Measurements from ENCODE around the gene MFSD6.
A peak's percentile ranks its signal among the peaks of the same experiment; 100 is the strongest.
"Not testable (repeated sequence)": the region's sequence is repeated elsewhere in the genome, so short reads cannot be mapped to it uniquely, and the experiment has no call there.

MFSD6 gene
- total RNA-seq, result 76.5 to 83.0 reads per million in 2 donors

DNA sequence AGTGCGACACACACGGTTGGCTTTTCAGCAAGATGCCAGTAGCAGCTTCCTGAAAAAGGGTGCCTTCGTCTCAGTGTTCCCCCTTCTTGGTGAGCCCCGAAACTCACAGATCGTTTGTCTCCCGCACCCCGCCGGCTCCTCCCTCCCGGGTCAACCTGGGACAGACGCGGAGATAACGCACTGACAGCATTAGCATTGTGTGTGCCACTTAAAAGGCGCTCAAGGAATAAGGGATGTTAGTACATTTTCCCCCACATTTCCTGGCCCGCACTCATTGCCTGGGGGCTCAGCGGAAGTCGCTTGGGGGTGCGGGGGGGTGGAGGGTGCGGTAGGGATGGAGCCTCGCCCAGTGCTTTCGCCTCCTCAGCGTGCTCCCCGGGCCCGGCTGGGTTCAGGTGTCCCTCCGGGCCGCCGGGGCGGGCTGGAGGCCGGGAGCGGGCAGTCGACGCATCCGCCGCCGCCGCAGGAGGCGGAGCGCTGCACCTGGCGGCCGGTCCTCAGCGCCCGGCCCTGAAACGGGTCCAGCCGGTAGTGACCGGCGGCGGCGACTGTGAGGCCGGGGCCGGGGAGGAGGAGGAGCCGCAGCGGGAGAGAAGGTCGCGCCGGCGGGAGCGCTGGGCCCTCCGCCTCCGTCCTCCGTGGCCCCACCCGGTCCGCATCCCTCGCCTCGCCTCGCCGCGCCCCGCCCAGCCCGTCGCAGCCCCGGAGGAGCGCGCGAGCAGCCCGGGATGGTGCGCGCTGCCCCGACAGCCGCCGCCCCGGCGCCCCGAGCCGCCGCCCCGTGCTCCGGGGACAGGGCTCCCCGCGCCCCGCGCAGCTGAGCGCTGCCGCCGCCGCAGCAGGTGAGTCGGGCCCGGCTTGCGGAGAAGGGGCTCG, at the start of gene MFSD6:
TSS of gene MFSD6 (plus strand) at position 694 of the 876 bp plus-strand sequence. CDS start 27,675 bp downstream, outside the sequence.
- DNase-seq, result peak; percentile 46

DNA sequence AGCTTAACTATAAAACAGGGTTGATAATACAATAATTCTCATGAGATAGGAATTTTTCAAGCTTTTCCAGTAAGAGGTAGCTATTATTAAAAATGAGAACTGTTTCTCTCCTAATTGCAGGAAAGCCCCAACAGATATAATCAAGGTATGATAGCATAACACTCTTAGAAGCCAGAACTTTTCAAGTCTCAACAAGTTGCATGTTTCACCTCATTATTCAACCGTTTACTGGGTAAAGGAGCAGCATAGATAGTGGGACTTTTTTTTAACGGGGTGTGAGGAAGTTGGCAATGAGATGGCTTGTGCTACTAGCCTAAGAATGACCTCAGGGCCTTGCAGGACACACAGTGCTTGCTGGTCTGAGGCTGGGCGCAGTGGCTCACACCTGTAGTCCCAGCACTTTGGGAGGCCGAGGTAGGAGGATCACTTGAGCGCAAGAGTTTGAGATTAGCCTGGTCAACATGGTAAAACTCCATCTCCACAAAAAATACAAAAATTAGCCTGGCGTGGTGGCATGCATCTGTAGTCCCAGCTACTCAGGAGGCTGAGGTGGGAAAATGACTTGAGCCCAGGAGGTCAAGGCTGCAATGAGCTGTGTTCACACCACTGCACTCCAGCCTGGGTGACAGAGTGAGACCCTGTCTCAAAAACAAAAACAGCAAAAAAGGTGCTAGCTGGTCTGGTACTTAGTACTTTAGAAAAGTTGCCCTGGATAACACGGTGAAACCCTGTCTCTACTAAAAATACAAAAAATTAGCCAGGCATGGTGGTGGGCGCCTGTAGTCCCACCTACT, 49.3 kb upstream of the MFSD6 start:
- DNase-seq, result not testable (repeated sequence)

DNA sequence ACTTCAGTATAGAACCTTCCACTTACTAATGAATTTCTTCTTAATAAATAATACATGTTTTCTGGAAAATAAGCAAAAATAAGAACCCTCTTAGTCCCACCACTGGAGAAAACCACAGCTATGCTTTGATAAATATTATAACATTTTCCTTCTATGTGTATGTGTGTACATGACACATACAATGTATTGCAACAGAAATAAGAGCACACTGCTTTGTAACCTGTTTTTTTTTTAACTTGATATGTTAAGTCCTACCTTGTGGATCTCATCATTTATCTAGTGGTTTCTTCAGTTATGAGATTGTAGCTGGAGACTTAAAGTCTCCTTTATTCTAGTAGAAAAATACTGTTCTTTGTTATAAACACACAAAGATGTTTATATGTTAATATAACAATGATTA, 47.6 kb upstream of the MFSD6 start:
- DNase-seq, result no peak

DNA sequence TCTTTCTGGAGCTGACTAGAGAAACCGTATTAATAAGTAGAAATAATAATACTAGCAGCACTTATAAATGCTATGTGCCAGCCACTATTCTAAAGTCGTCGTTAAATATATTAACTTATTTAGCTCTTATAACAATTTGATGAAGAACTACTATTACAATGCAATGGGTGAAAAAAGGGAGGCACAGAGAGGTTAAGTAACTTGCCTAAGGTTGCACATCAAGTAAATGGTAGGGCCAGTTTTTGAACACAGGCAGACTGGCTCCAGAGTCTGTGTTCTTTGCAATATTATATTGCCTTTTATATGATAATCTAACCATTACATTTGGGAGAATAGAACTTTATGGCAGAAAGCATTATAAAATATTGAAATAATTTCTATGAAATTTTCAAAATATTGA, 47.2 kb upstream of the MFSD6 start:
- no peak for DNase-seq

DNA sequence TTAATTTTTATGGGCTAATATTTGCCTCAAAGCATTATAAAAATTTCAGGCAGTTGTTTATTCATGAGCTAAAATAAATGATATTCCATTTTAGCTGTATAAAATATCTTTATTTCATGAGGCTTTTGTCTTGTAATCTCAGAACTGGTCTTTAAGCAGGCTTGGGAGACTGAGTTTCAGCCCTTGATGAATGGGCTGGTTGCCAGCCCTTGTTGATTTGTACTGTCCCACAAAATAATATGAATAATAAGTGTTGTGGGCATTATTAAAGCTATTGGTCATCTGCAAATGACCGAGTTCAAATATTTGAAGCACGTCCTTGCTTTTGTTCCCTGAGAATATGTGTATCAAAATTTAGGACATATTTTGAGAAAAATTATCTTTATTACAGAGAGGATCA, 46.6 kb upstream of the MFSD6 start:
- no peak for DNase-seq

DNA sequence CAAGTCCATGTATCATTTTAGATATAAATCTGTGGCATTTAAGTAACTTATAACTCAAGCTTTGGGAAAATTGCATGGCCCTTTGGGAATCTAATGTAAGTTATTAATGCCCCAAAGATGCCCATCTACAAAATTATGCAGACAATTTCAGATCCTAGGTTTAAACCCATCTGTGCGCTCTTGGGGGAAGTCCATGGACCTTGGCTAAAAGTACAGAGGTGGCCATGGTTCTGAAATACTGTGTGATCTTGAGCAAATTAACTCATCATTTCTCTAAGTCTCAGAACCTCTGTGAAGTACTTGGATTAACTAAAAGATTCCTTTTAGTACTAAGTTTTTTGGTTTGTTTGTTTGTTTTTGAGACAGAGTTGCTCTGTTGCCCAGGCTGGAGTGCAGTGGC, 45.3 kb upstream of the MFSD6 start:
- no peak for DNase-seq

DNA sequence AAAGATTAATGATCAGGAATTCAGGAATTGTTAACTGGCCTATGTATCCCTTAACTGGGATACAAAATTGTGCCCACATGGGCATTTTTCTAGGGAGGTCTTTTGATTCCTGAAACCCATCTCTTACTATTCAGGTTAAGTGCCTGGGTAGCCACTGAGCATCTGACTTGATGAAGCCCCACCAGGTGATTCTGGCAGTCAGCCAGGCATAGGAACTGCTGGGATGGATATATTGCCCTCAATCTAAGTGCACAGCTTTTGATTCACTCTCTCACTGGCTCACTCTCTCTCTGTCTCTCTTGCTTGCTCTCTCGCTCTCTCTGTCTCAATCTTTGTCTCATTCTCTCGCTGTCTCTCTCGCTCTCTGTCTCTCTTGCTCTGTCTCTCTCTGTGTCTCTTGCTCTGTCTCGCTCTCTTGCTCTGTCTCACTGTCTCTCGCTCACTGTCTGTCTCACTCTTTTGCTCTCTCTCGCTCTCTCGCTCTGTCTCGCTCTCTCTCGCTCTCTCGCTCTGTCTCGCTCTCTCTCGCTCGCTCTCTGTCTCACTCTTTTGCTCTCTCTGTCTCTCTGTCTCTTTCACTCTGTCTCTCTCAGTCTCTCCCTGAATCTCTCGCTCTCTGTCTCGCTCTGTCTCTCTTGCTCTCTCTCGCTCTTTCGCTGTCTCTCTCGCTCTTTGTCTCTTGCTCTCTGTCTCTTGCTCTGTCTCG, 42.5 kb upstream of the MFSD6 start:
- DNase-seq, result no peak

DNA sequence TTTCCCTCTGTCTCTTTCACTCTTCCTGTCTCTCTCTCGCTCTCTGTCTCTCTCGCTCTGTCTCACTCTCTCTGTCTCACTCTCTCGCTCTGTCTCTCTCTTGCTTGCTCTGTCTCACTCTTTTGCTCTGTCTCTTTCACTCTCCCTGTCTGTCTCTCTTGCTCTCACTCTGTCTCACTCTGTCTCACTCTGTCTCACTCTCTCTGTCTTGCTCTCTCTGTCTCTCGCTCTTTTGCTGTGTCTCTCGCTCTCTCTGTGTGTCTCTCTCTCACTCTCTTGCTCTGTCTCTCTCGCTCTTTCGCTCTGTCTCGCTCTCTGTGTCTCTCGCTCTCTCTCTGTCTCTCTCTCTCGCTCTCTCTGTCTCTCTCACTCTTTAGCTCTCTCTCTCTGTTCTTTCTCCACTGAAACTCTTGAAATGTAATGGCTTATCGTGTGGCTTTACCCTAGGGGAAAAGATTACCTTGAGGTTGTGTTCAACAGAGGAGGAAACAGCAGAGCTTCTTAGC, 41.9 kb upstream of the MFSD6 start:
- no peak for DNase-seq

DNA sequence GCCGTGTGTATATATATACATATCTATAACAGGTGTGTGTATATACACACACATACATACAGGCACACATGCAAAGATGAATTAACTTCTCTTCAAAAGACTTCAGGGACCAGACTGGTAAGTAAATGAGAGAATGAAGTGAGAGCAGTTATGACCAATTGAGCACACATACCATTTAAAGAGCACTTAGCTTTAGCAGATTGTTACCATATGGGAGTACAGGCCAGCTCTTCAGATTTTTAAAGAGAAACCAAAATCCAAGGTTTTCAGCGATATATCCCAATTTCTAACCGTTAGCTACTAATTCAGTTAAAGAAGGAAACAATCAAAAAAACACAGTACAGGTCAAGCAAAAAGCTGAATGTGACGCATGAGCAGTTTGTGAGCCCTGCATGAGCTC, 41.1 kb upstream of the MFSD6 start:
- DNase-seq, result no peak

DNA sequence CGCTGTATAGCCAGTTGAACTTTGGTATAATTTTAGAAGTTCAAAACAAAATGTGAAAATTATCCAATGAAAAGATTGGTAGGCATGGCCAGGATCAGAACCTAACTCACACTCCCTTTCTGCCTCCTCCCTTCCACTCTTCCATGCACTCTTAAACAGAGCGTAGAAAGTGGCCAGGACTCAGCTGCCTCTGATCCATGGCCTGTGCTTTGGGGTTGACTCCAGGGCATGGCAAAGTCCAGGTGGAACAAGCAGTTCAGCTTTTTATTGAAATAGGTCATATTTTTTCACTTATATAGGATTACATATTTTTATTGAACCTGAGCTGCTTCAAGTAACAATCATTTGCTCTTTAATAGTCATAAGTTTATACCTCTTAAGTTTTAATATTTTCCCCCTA, 38.5 kb upstream of the MFSD6 start:
- no peak for DNase-seq

DNA sequence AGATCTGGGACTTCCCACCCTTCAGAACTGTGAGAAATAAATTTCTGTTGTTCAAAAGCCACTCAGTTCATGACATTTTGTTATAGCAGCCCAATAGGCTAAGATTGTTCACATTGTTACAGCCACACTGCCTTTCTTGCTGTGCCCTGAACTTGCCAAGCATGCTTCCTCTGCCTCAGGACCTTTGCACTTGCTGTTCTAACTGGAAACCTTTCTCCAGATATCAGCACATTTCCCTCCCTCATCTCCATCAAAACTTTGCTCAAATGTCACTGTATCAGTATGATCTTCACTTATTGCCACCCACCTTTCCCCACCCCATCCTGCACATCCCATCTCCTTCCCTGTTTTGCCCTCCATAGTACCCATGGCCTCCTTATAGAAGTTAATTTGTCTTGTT, 32.1 kb upstream of the MFSD6 start:
- DNase-seq, result no peak

DNA sequence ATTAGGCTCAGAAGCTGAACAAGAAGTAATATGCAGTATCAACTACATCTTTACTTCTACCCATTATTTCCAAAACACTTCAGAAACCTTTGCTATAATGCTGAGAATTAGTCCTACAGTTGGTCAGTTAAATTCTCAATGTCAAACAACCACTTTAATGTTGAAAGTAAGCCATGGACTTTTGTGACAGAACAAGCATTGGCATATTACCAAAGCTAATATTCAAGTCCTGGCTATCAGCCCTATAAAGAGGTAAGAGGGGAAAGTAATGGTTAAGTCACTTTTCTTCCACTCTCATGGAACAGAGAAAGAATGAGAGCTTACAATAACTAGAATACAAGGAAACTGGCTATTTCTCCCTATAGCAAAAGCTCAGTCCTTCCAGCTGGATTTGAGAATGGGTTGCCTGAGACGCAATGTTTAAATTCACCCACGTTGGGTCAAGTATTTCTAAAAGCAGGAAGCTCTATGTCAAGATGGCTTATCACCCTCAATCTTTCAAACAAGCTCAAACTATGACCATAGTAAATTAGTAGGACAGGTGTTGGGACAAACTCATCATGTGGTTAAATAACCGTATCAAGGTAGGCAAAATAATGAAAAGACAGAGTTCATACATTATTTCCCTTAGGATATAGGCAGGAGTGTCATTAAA, 31.4 kb upstream of the MFSD6 start:
- no peak for DNase-seq

DNA sequence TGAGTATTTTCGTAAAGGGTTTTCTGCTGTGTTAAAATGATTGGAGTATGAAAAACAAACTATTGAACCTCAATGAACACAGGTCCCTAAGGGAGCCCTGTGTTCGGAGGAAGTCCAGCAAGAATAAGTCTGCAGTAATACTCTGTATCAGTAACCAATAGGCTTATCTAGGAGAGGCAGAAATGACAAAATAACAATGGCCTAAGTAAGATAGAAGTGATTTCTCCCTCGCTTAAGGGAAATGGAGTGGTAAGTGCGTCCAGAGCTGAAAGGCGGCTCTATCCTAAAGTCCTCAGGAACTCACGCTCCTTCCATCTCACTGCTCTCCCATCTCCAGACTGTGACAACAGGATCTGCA, 29.3 kb upstream of the MFSD6 start:
- DNase-seq, result no peak

DNA sequence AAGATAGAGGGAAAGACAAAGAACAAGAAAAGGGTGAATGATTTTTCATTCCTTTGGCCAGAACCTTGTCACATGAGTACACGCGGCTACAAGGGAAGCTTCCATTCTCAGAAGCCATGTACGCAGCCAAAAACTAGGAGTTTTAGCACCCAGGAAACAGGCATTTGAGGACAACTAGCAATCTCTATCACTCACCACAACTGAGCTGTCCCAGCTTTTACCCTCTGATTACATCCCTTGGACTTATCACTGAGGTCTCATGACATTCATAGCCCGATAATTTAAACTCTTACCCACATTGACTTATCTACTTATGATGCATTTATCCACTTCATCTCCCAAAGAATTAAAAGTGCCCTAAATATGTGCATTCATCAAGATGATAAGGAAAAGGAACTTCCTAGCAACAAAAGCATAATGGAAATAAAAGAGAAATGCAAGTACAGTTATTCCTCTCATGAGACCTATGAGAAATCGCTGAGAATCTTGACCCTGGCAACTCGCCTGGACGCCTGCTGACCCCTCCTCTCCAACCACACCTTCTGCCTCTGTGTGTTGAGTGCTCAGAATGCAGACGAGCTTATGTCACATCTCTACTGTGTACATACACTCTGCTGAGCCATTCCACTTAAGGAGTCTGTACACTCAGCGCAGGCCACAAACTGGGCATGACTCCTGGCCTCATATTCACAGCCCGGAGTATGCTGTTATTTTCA, 28.7 kb upstream of the MFSD6 start:
- no peak for DNase-seq

DNA sequence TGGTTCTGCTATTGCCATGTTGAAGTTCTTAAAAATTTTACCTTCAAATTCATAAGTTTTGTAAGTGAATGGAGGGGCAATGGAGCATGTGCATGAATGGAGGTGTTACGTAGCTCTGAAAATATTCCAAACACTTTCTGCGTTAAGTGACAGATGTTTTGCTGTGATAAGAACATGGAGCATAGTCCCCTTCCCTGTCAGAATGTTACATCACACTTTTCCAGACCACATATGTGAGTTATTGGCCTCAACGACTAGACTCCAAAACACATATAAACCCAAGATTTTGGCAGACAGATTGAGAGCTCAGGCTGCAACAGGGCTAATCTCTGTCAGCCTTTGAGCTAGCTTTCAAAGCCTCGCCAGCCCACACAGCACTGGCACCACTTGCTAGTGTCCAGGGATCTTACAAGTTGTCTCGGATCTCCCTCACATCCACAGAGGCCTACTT, 27.2 kb upstream of the MFSD6 start:
- DNase-seq, result no peak

DNA sequence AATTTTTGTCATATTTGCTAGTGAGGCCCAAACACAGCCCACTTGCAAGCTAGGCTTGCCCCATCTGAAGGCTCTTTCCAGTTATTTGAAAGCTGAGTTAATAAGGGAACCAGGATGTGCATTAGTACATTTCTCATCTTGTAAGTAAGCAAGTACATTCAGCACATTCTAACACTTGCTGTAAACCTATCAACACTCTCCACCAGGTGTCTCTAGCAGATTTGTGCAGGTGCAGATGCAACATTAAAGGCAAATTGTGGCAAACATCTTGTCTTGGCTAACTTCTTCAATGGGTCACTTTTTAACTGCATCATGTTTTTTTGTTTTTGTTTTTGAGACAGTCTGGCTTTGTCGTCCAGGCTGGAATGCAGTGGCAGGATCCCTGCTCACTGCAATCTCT, 25.3 kb upstream of the MFSD6 start:
- no peak for DNase-seq

DNA sequence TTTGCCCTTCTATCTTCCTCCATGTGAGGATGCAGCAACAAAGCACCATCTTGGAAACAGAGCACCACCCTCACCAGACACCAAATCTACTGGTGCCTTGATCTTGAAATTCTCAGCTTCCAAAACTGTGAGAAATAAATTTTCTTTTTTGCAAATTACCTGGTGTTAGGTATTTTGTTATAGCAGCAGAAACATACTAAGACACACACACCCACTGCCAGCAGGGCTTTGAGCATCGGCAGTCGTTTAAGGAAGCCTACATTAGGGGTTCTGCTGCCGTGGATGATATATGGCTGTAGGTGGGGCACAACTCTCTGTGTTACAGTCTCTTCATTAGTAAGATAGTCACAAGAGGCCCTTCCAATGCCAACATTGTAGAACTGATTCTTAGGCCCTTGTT, 20.7 kb upstream of the MFSD6 start:
- DNase-seq, result no peak

DNA sequence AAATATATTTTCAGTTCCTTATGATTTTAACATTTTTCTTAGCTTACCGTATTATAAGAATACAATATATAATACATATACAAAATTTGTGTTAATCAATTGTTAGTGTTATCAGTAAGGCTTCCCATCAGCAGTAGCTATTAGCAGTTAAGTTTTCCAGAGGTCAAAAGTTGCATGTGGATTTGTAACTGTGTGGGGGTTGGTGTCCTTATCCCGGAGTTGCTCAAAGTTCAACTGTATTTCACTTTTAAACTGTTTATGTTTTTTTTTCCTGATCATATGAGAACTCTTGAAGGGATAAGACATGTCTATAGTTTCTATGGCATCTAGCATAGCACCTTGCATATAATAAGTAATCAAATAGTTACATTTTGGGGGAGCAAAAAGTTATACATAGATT, 11.9 kb upstream of the MFSD6 start:
- DNase-seq, result no peak

DNA sequence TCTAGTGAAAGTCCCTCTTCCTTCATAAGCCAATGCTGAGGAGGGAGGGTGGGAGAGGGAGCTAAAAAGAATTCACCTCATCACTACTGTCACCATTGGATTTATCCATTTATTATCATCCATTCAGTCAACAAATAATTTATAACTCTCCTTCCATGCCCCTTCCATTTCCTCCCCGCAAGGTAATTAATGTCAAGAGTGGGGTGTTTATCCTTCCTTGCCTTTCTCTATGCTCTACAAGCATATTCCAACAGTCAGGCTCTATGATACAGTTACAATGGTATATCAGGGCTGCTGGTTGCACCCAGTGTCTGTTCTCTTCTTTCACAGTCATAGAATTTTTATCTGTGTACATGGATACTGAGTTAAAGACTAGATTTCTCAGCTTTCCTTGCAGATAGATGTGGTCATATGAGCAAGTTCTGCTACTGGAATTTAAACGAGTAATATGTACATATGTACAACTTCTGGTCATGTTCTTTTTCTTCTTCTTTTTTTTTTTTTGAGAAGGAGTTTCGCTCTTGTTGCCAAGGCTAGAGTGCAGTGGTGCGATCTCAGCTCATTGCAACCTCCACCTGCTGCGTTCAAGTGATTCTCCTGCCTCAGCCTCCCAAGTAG, 5.1 kb upstream of the MFSD6 start:
- DNase-seq, result no peak

DNA sequence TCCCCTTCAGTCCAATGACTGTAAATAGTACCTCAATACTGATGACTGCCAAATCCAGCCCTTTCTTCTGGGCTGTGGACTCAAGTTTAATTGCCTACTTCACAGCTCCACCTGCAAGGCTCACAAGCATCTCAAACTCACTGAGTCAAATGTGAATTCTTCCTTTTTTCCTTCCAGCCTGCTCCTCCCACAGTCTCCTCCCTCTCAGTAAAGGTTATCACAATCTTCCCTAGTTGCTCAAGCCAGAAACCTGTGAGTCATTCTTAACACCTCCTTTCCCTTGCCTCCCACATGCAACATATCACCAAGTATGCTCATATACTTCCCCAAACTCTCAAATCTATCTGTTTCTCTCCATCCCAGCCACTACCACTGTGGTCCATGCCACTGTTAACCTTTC, 3.7 kb upstream of the MFSD6 start:
- no peak for DNase-seq

DNA sequence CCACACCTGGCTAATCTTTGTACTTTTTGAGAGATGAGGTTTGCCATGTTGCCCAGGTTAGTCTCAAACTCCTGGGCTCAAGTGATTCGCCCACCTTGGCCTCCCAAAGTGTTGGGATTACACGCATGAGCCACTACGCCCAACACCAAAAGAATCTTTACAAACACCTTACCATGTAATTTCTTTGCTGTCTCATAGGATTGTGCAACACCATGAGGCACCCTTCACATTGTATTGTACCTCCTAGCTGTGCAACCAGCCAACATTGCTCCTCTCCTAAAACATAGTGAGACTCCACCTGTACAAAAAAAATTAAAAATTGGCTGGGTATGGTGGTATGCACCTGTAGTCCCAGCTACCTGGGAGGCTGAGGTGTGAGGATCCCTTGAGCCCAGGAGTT, 3.1 kb upstream of the MFSD6 start:
- no peak for DNase-seq

DNA sequence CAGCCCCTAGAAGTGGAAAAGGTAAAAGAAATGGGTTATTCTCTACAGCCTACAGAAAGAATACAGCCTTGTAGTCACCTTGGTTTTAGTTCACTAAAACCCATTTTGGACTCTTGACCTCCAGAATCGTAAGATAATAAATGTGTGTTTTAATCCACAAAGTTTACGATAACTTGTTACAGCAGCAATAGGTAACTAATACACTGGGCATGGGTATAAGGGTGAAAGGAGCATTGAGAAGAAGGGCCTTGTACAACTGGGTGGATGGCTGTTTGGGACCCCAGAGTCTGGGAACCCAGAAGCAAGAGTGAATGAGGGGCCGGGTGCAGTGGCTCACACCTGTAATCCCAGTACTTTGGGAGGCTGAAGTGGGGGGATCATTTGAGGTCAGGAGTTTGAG, 2.2 kb upstream of the MFSD6 start:
- no peak for DNase-seq

Data from activated gamma-delta T cell (primary cell).